A673 (cell line): ENCODE results near the gene NEU4. TPM values are rescaled to one million over a fixed set of nuclear protein-coding genes. Genes with fewer than 3 reads are reported as not detected.

Experiments used
- BruUV-seq: library from RNA; stranded (reverse); fragments of 400-500 nt; replicated peaks from 2 replicates; lab custom pipeline; 2021; lab: Mats Ljungman, UMichigan
- CTCF ChIA-PET: fragments of 300-600 bp; sonication (Branson Sonifier 250); formaldehyde crosslinking; loops from one replicate; lab custom pipeline; 2022; ENCODE audit warnings: antibody characterized with exemption; lab: Charles Lee
- POLR2A ChIA-PET: fragments of 300-600 bp; sonication (Branson Sonifier 250); formaldehyde crosslinking; loops from one replicate; lab custom pipeline; 2022; ENCODE audit warnings: antibody characterized with exemption; ENCODE audit not compliant: low non-redundant PET; lab: Charles Lee
- DNase-seq: peaks from one replicate; pipeline ENCODE4 v3.0.0-alpha.2; 2015; ENCODE audit warnings: low spot score
- H3K27ac ChIP-seq: fragments of 200-600 bp; sonication (generic); 2 replicates; pipeline ENCODE4 v1.5.1; 2016; ENCODE audit warnings: mixed run types, low read depth, mild to moderate bottlenecking, mixed read lengths, antibody characterized with exemption, low read length; ENCODE audit not compliant: poor library complexity, severe bottlenecking
- H3K27me3 ChIP-seq: fragments of 200-600 bp; sonication (generic); replicated peaks from 2 replicates; pipeline ENCODE4 v1.6.1; 2017; ENCODE audit warnings: mixed run types, low read depth, mild to moderate bottlenecking, mixed read lengths, antibody characterized with exemption, low read length; ENCODE audit not compliant: insufficient read depth, poor library complexity
- H3K36me3 ChIP-seq: fragments of 200-600 bp; sonication (generic); 2 replicates; pipeline ENCODE4 v1.6.1; 2016; ENCODE audit warnings: mixed run types, mild to moderate bottlenecking, mixed read lengths, antibody characterized with exemption, low read length; ENCODE audit not compliant: insufficient read depth, poor library complexity, severe bottlenecking
- H3K4me1 ChIP-seq: fragments of 200-600 bp; sonication (generic); 2 replicates; pipeline ENCODE4 v1.6.1; 2017; ENCODE audit warnings: mixed run types, mild to moderate bottlenecking, mixed read lengths, antibody characterized with exemption, low read length; ENCODE audit not compliant: insufficient read depth, poor library complexity, severe bottlenecking
- H3K4me3 ChIP-seq: fragments of 200-600 bp; sonication (generic); 2 replicates; pipeline ENCODE4 v1.5.1; 2016; ENCODE audit warnings: low read depth, mixed run types, mild to moderate bottlenecking, mixed read lengths, low read length; ENCODE audit not compliant: poor library complexity, severe bottlenecking
- H3K9me3 ChIP-seq: fragments of 200-600 bp; sonication (generic); 2 replicates; pipeline ENCODE4 v1.6.1; 2016; ENCODE audit warnings: mixed run types, low read depth, mild to moderate bottlenecking, mixed read lengths, antibody characterized with exemption, low read length; ENCODE audit not compliant: poor library complexity, severe bottlenecking
- EZH2 ChIP-seq: fragments of 200-600 bp; sonication (generic); IDR thresholded peaks from 2 replicates; pipeline ENCODE4 v1.6.1; 2017; ENCODE audit warnings: borderline replicate concordance, low read depth, mild to moderate bottlenecking, mixed read lengths, antibody characterized with exemption, low read length; ENCODE audit not compliant: poor library complexity, severe bottlenecking
- intact Hi-C: fragments of 100-400 bp; cut with micrococcal nuclease; formaldehyde crosslinking; loops from one replicate; pipeline ENCODE4 v1.10.0; 2022; ENCODE audit not compliant: unreplicated experiment
- total RNA-seq: library from RNA; stranded (reverse); gene quantifications from 2 replicates; pipeline ENCODE4 v1.2.3, GENCODE V29; 2021
- TF ChIP-seq, protein P1 (sequence below): fragments of 300-800, 200-600 bp; sonication (generic); conservative IDR thresholded peaks from 2 replicates; pipeline ENCODE4 v1.5.1; 2017; ENCODE audit warnings: low read depth, mild to moderate bottlenecking, antibody characterized with exemption, low read length, moderate library complexity, mixed read lengths

NEU4 gene
- total RNA-seq, 1 experiment from 2014 or later = 48.4 TPM

DNA sequence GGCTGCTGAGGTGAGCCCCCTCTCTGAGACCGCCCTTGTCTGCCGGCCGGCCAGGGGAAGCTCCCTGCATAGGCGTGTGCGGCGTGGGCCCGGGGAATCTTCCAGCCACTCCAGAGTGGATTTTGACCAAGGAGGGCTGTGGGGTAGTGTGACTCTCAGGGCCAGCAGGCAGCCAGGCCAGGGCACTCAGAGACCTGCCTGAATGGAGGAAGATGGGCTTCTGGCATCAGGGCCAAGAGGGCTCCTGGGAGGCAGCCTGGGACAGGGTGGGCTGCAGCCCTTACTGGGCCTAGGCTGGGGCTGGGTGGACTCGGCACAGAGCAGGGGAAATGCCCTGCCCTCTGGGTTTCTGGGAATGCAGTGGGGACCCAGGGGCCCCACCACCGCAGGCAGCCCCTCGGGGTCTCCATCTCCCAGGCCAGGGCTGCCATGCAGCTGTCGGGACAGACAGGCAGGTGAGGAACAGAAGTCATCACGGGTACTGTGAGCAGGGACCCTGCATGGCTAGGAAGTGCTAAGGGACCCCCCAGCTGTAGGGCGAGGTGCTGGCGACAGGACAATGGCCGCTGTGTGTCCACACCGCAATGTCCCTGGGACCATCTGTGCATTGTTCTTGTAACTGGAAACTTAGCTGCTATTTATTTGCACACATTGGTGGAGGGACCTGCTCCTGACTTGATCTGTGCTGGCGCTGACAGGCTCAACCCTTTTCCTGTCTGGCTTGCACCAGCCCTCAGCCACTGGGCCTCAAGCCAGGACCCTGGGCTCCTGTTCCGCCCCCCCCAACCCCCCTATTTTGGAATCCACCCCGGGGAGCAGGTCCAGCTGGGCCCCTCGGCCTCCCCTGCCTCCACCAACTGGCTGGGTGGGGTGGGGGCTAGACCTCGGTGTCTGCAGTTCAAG lies 45.6 kb downstream of the NEU4 start:
- Histone ChIP-seq H3K36me3 (no peaks in the 10 kb centered on the region), H3K27ac (peak overlapping the region; percentile 67), H3K9me3 (no peaks in the 10 kb centered on the region), H3K4me1 (peaks cover 19% of the 10 kb centered on the region), H3K4me3 (no peak overlapping the region), H3K27me3 (no peaks in the 10 kb centered on the region)
- TF ChIP-seq EZH2 = no peak
- TF ChIP-seq, protein P1, sequence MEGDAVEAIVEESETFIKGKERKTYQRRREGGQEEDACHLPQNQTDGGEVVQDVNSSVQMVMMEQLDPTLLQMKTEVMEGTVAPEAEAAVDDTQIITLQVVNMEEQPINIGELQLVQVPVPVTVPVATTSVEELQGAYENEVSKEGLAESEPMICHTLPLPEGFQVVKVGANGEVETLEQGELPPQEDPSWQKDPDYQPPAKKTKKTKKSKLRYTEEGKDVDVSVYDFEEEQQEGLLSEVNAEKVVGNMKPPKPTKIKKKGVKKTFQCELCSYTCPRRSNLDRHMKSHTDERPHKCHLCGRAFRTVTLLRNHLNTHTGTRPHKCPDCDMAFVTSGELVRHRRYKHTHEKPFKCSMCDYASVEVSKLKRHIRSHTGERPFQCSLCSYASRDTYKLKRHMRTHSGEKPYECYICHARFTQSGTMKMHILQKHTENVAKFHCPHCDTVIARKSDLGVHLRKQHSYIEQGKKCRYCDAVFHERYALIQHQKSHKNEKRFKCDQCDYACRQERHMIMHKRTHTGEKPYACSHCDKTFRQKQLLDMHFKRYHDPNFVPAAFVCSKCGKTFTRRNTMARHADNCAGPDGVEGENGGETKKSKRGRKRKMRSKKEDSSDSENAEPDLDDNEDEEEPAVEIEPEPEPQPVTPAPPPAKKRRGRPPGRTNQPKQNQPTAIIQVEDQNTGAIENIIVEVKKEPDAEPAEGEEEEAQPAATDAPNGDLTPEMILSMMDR = no peak
- intact Hi-C loops = no loop called here
- ChIA-PET CTCF (no interaction called here), POLR2A (no interaction called here)
- DNase-seq = no peak
- no TSS peak for BruUV-seq

- CTCF ChIA-PET = no interaction called here
- Histone ChIP-seq H3K27ac (peak overlapping the region; percentile 67), H3K9me3 (no peaks in the 10 kb centered on the region), H3K27me3 (no peaks in the 10 kb centered on the region), H3K36me3 (no peaks in the 10 kb centered on the region), H3K4me1 (peaks cover 27% of the 10 kb centered on the region), H3K4me3 (no peak overlapping the region)
- TF ChIP-seq EZH2 = no peak
- TF ChIP-seq, protein P1 = no peak
- DNase-seq = no peak
- intact Hi-C loops = no loop called here
- BruUV-seq = no TSS peak
- POLR2A ChIA-PET = no interaction called here
Observed at GRCh38 chr2:241855245-241855887, 46.4 kb downstream of the NEU4 start.

GRCh38 chr2:241855888-241856422 lies 47.0 kb downstream of the NEU4 start:
- Histone ChIP-seq H3K4me3 (no peak overlapping the region), H3K27me3 (no peaks in the 10 kb centered on the region), H3K4me1 (peaks cover 32% of the 10 kb centered on the region), H3K36me3 (no peaks in the 10 kb centered on the region), H3K27ac (peak overlapping the region; percentile 37), H3K9me3 (no peaks in the 10 kb centered on the region)
- ChIA-PET CTCF (no interaction called here), POLR2A (no interaction called here)
- DNase-seq = no peak
- intact Hi-C loops = no loop called here
- TF ChIP-seq EZH2 = no peak
- TF ChIP-seq, protein P1 = no peak
- no TSS peak for BruUV-seq
